ENCODE measurements around the gene GSTM5.
"Not testable (repeated sequence)": the region's sequence is repeated elsewhere in the genome, so short reads cannot be mapped to it uniquely, and the experiment has no call there.

Gene GSTM5

DNA sequence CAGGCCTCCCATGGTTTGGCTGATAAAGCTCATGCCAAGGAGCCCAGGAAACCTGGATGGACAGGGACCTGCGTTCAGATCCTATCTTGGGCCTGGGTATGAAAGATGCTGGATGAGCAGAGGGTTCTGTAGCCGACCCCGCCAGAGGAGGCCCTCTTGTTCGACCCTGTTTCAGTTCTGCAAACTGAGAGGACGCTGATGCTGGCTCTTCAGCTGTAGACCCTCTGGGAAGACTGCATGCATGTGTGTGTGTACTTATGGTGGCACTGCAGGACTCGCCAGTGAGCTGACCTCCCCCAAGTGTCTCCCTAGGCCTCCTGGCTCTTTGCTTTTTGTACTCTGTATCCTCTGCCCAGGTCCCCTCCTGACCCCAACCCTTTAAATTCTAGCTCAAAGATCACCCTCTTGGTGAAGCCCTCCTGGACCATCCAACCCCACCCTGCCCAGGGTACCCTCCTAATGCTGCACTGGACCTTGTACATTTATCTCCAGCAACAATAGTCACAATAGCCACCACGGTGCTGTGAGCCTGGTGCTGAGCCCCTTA lies 50.1 kb downstream of the GSTM5 start:
- DNase-seq (ENCODE audit: low read depth) = no peak

DNA sequence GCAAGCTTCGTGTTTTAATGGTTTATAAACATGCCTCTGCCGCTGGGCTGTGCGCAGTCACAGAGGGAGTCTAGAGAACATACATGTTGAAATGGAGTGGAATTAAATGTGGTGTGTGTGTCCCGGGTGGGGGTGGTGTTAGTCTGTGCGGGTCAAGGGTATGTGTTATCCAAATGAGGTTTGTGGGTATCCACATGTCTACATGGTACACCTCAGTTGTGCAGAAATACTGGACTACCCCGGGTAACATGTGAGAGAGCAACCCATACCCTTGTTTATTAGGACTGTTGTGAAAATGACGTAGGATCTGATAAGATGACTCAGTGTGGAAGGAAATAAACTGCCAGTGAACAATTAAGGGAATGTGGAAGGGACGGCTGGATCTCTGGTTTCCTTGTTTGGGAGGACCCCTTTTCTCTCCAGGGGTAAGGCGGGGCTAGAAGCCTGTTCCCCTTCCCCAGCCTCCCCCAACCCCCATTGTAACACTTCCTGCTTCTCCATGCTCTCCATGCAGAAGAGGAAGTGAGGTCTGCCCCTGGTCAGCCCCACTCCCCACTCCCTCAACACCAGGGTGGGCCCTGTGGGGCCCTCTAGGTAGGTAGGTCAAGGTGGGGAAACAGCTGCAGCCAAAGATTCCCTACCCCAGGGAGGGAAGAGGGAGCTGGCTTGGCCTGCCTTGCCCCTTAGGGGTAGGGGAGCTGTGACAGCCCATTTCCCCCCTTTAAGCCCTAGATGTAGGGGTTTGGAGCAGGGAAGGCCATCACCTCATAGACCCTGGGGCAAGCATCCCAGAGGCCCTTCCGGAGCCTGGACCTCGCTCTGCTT lies 51.0 kb downstream of the GSTM5 start:
- DNase-seq (ENCODE audit: low read depth) = peak; percentile 81

DNA sequence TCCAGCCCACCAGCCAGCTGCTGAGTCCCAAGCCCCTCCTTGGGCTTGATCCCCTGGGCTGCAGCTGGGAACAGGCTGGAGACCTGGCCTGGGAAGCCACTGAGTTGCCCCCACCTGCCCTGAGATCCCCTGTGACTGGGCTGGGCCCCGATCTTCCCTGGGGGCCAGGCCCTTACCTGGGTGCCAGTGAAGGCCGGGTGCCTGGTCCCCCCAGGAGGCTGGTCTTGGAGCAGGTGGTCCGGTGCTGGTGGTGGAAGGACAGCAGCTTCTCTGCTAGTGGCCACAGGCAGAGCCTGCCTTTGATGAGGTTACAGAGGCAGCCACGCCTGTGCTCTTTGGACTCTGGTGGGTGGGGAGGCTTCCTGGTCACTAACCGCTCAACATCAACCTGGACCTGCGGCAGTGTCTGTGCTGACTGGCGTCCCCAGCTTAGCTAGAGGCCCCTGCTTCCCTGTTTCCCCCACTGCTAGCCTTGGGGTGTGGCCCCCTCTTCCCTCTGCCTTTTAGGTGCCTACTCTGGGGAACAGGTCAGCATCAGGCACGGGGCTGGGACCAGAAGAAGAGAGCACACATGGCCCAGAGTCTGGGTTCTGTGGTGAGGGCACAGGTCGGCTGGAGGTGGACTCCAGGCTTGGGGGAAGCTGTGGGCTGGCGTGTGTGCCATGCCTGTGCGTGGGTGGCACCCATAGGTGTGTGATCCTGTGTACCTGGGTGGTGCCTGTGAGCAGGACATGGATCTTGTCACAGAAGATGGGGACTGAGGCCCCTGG lies 51.8 kb downstream of the GSTM5 start, which contains the start of gene EPS8L3:
Gene EPS8L3, minus strand, starts transcription at position 278 of the 770 bp plus-strand sequence. CDS start 2,174 bp downstream, outside the sequence.
- no peak for DNase-seq (ENCODE audit: low read depth)

DNA sequence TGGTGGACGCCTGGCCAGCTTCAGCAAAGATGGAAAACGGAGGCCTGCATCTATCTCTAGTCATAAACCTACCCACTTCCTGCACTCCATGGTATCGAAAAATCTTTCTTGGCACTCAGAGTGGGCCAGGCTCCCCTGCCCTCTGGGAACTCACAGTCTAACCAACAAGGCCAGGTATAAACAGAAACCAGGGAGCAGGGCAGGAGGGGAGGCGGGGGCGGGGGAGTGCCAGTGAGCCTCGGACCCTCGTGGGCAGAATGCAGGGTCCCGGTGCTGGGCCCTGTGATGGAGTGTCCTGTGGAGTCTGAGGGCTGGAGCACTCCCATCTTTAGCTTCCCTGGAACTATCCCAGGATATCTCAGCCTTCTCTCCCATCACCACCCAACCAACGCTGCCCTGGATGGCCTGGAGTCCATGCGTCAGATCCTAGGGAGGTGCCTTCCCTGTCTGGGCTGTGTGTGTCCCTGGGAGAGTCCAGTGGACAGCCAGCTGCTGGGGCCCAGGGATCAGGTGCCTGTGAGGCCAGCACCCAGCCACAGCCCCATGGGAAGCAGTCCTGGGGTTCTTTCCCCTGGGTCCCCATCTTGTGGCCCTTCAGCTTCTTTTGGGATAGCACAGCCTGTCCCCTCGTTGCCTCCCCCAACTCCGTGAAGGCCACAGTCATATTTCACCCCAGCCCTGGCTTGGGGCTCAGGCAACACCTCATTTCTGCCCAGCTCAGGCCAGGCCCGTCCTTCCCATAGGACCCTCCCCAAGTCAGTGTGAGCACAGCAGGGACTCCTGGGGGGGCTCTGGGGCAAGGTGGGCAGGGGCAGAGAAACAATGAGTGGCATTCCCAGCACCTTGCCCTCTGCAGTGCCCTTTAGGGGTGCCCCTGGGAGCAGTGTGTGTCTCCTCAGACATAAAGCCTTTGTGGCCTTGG lies 52.8 kb downstream of the GSTM5 start:
- no peak for DNase-seq (ENCODE audit: low read depth)

DNA sequence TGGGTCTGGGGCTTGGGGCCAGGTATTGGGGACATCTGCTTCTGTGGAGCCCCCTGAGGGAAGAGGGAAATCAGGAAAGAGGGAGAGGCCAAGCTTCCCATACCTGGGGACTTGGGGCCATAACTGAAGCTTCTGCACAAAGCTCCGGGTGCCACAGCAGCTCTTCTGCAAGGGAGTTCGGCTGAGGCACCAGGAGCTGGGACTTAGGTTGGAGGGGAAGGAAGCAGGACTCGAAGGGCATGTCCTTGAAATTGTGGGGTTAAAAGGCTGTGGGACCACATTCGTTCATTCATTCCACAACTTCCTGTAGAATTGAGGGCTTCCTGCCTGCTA lies 53.4 kb downstream of the GSTM5 start:
- DNase-seq (ENCODE audit: low read depth) = no peak

DNA sequence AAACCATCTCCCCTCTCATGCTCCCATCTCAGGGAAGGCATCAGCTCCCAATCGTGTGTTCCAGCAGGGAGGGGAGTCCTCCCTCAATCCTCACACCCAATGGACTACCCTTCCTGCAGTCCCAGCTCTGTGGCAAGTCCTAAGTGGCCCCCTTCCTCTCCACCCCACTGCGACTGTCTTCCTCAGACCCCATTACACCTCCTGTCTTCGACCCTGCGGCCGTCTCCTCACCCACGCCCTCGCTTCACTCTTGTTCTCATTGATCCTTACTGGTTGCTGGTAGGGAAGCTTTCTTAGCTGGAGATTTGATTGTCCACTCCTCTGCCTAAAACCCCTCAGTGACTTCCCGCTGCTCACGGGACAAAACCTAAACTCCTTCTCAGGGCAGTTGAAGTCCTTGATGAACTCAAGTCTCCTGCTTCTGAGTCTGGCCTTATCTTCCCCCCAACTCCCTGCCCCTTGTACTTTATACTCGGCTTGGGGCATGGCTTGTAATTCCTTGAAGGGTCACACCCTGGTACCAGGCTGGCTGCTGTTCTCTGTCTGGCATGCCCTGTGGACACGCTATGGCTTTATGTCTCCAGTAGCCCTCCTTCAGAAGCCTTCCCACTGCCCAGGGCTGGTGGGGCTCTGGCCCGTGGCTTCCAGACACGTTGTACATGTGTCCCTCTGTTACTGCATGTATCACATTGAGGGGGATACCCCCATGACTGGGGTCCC lies 54.0 kb downstream of the GSTM5 start:
- no peak for DNase-seq (ENCODE audit: low read depth)

DNA sequence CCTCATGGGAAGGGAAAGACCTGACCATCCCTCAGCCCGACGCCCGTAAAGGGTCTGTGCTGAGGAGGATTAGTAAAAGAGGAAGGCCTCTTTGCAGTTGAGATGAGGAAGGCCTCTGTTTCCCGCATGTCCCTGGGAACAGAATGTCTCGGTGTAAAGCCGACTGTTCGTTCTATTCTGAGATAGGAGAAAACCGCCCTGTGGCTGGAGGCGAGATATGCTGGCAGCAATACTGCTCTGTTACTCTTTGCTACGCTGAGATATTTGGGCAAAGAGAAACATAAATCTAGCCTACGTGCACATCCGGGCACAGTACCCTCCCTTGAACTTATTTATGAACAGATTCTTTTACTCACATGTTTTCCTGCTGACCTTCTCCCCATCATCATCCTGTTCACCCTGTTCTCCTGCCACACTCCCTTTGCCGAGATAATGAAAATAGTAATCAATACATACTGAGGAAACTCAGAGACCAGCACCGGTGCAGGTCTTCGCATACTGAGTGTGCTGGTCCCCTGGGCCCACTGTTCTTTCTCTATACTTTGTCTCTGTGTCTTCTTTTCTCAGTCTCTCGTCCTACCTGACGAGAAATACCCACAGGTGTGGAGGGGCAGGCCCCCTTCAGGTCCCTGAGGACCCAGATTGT lies 55.1 kb downstream of the GSTM5 start:
- not testable (repeated sequence) for DNase-seq (ENCODE audit: low read depth)

Measured in EH (cell line).